HG02981 (cell line): ENCODE measurements around the gene CFAP54.
"Not testable (repeated sequence)": the region's sequence is repeated elsewhere in the genome, so short reads cannot be mapped to it uniquely, and the experiment has no call there.

Experiments
- ATAC-seq: cut with Tn5 transposase; IDR thresholded peaks from one replicate; pipeline ENCODE4 v1.9.1; 2021; ENCODE audit warnings: mild to moderate bottlenecking, moderate library complexity; ENCODE audit not compliant: unreplicated experiment

The CFAP54 gene

DNA sequence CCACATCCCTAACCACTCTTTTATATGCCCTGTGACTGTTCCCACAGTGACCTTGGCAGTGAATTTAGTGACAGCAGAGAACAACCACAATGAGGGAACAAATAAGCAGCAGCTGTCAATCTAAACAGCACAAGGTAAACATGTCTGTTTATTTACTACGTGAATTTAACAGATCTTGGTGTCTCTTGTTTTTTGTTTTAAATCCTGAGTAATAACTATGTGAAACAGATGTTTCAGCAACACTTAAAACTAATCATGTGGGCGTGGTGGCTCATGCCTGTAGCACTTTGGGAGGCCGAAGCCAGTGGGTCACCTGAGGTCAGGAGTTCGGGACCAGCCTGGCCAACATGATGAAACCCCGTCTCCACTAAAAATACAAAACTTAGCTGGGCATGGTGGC lies 17.0 kb upstream of the CFAP54 start:
- no peak for ATAC-seq

DNA sequence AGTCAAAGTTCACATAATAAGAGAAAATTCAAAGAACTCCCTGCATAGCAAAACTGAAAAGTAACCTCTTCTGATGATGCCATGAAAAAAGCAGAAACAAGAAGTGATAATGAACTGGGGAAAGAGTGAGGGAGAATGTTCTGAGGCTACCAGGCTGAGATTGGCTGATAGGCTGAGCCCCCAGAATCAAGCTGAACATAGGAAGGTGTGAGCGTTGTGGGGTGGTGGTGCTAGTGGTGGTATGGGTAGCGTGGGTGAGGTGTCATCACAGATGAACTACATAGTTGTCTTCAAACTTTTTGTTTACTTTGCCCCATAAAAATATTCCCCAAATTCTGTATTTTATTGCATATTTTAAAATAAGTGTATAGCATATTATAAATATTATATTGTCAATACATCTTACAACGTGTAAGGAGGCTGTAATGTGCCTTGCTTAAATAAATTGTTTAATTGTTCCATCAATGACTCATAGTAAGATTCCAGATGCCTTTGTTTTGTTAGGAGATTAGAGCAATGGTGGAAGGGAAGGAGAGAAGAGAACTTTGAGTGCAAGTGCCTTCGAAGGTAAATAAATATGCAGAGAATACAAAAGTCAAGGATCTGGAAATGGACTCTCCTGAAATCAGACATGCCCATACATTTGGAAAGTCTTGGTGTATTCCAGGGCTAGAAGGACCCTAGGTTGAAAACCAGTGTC lies 15.8 kb upstream of the CFAP54 start:
- ATAC-seq = no peak

DNA sequence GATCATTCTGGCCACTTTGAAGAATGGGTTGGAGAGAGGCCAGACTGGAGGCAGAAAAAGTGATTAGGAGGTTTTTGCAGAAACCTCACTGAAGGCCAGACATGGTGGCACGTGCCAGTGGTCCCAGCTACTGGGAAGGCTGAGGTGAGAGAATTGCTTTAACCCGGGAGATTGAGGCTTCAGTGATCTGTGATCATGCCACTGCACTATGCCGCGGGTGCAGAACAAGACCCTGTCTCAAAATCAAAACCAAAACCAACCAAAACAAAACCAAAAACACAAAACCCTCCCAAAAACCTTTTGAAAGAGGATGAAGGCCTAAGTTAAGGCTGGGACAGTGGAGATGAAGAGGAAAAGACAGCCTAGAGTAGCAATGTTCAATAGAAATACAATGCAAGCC lies 15.2 kb upstream of the CFAP54 start:
- ATAC-seq = no peak

DNA sequence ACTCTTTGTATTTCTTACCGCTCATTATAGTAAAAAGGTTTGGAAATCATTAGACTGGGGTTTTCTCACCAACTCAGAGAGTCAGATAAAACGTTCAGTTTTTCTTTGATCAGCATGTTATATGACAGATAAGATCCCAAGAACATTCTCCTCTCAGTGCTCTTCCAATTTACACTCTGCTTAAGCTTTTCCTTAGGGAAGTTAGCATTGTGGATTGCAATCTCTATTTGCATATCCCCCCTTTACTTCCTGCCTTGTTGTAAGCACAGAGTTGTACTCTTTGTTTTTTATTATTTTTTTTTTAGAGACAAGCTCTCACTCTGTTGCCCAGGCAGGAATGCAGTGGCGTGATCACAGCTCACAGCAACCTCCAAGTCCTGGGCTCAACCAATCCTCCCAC lies 11.4 kb upstream of the CFAP54 start:
- no peak for ATAC-seq

DNA sequence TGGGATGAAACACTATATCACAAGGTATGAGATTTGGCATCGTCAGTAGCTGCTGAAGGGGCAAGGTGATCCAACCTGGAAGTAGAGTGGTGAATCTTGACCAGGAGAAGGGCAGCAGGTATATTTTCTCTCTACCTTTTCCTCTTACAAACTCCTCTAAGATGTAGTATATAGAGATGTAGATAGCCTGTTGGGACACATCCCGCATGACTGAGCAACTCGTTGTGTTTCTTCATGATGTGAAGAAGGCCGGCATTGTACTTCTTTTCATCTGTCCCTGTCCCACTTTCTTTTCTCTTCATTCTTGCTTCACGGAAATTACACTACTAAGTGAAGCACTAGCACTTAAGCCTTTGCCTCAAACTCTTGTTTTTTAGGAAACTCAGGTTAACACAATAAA lies 7.3 kb upstream of the CFAP54 start:
- ATAC-seq = no peak

DNA sequence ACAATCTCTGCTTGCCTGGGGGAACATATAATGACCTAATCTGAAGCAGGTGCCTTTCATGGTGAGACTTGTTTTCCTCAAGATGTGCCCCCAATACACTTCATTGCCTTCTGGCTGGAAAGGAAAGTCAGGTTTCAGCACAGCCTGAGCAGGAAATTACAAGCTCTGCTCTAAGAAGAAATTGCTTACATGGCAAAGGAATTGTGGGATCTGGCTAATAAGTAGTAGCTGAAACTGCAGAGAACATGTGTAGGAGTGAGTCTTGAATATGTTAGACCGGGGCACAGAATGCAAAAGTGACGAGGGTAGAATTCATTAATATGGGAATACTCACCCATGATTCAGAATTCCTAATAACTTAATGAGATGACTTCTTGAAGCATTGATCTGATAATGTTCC lies 6.3 kb upstream of the CFAP54 start:
- ATAC-seq = no peak

DNA sequence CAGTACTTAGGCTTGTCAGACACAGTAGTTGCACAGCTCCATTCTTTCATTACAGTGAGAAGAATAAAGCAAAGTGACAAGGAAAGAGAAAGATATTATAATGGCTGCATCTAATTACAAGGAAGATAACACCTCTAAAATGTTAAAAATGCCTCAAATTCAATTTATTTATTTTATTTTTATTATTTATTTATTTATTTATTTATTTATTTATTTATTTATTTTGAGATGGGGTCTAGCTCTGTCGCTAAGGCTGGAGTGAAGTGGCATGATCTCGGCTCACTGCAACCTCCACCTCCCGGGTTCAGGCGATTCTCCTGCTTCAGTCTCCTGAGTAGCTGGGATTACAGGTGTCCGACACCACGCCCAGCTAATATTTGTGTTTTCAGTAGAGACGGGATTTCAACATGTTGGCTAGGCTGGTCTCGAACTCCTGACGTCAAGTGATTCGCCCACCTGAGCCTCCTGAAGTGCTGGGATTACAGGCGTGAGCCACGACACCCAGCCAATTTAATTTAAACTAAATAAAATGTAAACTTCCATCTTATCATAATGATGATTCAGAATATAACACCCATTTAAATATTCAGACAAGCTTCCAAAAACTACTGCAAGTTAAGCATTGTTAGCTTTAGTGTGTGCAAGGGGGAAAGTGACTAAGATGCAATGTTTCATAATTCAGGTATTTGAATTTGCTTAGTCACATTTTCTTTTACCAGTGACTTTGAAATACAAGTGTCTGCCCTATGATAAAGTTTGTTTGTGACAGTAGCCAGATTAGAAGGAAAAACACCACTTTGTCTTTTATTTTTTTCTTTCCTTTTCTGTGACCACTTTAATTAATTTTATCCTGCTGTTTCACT lies 2.4 kb upstream of the CFAP54 start:
- no peak for ATAC-seq

DNA sequence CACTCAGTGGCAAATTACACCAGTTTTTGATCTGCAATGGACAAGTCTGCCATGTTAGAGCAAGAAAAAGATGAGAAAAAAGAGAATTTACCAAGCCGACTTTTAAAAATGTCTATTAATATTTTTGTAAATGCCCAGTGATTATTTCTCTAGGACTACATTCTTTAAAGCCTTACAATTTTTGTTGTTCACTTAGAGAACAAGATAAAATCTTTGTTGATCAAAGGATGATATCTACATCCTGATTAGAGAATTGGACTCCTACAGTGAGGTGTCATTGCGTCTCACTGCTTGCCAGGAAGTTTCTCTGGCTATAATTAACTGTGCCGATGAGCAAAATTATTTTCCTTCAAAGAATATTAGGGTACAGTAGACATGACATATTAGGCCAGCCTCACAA lies 1.7 kb upstream of the CFAP54 start:
- ATAC-seq = no peak

DNA sequence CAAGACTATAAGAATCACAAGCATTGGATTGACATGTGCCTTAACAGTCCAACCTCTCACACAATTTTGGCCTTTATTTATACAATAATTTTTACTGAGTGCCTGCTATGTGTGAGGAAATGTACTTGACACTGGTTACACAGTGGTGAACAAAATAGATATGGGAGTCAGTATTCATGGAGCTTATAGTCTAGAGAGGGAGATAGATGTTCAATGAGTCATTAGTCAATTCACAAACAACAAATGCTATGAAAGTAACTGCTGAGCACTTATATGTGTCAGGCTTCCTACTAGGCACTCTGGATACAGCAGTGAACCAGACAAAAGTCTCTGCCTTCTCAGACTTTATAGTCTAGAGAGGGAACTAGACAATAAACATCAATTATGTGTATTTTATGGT lies 3.7 kb downstream of the CFAP54 start:
- no peak for ATAC-seq

DNA sequence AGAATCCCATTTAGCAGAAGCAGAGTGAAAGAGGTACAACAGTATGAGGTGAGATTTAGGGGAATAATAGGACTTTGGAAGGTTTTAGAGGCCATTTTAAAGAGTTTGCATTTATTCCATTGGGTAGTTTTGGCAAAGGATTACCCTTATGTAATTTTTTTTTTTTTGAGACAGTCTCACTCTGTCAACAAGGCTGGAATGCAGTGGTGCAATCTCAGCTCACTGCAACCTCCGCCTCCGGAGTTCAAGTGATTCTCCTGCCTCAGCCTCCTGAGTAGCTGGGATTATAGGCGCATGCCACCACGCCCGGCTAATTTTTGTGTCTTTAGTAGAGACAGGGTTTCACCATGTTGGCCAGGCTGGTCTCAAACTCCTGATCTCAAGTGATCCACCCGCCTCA lies 4.8 kb downstream of the CFAP54 start:
- not testable (repeated sequence) for ATAC-seq

DNA sequence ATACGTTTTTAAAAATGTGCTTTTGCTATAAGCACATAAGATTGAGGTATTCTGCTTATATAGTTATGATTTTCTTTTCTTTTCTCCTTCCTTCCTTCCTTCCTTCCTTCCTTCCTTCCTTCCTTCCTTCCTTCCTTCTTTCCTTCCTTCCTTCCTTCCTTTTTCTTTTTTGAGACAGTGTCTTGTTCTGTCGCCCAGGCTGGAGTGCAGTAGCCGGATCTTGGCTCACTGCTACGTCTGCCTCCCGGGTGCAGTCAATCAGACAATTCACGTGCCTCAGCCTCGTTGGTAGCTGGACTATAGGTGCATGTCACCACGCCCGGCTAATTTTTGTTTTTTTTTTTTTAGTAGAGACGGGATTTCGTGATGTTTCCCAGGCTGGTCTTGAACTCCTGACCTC lies 5.8 kb downstream of the CFAP54 start:
- no peak for ATAC-seq

DNA sequence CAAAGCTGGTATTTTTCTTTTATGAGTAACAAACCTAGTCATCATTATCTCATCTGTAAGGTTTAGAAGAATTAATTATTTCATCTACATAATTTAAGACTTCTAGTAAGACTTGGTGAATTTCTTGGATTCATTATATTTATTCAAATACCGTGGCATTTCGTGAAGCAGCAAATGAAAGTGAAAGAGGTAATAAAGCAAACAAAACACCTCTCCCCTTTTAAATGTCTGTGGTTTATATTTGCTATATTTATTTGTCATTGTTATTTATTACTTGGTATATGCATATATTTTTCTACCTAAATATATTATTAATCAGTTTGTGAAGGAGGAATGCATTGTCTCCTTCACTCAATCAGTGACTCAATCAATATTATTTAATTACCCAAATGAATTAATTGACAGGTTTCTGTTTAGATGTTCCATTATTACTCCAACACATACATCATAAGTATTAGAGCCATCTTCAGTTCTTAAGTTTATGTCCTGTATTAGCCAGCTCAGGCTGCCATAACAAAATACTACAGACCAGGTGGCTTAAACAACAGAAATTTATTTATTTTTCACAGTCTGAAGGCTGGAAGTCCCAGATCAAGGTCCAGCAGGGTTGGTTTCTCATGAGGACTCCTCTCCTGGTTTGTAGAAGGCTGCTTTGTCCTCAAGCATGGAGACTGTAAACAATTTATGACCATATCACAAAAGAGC lies 6.6 kb downstream of the CFAP54 start:
- no peak for ATAC-seq

DNA sequence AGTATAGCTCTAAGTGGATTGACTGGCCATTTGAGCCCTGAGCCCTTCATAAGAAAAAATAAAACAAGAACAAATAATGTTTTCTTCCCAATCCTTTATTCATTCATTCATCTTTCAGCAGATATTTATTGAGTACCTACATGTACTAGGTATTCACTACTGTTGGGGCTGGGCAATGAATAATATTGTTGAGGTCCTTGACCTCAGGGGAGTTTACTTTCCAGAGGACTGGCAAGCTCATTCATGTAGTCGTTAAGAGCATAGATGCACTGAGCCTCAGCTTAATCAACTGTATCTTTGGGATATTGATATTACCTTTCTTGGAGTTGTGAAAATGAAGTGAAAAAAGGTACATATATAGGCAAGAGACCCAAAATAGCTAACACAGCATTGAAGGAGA lies 7.6 kb downstream of the CFAP54 start:
- no peak for ATAC-seq

DNA sequence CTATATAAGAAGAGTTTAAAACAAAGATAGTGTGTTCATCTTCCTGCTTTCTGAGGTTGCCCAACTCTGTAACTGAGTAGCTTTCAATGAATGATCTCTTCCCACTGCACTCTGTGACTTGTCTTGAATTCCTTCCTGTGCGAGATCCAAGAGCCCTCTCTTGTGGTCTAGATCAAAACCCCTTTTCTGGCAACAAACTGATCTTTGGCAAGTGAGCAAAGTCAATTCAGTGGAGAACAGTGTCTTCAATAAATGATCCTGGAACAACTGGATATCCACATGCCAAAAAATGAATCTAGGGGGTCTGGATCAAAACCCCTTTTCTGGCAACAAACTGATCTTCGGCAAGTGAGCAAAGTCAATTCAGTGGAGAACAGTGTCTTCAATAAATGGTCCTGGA lies 8.5 kb downstream of the CFAP54 start:
- ATAC-seq = no peak

DNA sequence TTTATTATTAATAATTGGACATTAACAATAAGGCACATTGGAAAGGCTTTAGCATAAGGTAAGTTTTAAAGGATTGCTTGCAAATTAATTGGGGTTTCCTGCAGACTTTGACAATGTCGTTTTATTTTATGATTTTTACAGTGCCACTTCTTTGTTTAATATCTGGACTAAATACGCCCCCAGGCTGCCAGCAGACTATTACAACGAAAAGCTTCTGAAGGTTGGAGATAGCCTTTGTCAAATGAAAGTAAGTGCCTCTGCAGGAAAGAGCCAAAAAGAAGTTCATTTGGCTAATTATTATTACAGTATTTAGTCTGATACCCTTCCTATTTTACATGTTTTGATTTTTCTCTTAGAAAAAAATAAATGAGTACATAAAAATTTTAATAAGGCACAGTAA lies 11.3 kb downstream of the CFAP54 start:
- ATAC-seq = peak; percentile 22

DNA sequence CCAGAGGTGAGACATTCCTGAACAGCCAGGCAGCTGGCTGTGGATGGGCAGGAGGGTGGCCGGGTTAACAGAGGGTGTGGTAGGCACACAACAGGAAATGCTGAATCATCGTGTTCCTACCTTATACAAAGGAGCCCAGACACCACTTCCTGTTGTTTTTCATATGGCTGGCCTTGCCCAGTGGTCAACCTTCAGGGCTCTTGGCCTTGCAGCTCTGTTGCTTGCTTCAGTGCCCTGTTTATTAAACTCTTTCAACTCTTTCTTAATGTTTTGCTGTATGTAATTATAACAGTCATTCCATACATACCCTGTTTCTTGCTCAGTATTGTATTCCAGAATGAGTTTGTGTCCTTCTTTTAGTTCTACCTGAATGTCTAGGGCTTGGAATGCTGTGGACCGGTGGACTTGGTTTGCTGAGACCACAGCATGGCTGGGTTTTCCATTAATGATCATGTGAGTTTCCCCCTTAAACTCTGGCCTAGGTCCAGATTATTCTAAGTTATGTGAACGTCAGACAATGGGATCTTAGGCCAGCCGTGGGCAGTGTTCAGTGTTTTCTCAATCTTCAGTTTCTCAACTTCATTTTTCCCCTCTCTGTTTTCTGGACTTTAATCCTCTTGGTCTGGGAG lies 11.9 kb downstream of the CFAP54 start:
- peak; percentile 74 for ATAC-seq

DNA sequence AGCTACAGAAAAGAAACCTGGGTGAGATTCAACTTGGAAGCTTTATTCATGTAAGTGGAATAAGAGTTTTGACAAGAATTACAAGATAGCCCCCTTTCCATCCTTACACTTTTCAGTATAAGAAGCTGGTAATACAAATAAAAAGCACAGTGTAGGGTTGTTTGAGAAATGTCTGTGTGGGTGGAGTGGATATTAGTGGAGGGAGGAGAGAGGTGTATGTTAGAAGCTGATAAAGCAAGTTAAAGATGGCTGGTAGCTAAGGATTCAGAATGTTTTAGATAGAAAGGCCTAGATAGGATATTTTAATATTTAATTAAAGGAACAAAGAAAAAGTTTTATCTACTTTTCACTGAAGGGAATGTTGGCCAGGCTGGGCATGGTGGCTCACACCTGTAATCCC lies 12.5 kb downstream of the CFAP54 start:
- ATAC-seq = no peak

DNA sequence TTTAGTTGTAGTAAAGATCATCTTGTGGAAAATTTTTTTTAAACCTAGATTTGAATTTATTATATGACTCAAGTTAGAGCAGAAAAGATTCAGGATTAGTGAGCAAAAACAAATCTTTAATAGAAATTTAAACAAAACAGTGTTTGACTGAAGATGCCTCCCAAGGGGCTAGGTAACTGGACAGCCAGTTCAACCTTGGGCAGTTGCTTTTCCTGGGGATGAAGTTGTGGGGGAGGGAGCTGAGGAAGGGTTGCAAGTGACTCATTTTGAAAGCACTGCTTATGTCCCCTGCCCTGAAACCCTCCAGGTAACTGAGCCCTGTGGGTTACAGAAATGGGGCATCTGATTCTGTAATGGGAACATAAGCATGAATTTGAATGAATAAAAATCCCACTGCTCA lies 13.1 kb downstream of the CFAP54 start:
- ATAC-seq = peak; percentile 46

DNA sequence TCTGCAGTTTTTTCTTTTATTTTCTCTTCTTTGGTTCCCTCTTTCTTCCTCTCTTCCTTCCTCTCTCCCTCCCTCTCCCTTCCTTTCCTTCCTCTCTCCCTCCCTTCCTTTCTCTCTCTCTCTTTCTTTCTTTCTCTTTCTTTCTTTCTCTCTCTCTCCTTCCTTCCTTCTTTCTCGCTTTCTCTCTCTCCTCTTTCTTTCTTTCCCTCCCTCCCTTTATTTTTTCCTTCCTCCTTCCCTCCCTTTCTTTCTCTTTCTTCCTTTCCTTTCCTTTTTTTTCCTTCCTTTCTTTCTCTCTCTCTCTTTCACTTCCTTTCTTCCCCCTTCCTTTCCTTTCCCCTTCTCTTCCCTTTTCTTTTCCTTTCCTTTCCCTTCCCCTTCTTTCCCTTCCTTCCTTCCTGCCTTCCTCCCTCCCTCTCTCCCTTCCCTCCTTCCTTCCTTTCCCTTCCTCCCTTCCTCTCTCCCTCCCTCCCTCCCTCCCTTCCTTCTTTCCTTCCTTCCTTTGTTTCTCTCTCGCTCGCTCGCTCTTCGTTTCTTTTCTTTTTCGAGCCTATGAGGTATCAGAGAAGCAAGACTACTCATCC lies 13.7 kb downstream of the CFAP54 start:
- no peak for ATAC-seq

DNA sequence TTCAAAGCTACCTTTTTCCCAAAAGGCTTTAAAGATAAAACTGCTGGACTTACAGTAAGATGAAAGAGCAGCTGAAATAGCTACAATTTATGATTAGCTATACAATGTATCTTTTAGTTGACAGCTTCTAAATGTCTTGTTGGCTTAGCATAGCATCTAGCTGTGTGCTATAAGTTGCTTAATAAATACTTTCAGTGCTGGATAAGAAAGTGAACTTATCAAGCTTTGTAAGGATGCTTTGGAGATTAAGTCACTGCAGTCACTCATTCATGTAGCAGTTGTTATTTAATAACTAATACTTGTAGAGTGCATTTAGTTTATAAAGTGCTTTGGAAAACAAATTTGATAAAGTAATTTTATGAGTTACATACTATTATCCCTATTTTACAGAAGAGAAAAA lies 14.6 kb downstream of the CFAP54 start:
- ATAC-seq = no peak

DNA sequence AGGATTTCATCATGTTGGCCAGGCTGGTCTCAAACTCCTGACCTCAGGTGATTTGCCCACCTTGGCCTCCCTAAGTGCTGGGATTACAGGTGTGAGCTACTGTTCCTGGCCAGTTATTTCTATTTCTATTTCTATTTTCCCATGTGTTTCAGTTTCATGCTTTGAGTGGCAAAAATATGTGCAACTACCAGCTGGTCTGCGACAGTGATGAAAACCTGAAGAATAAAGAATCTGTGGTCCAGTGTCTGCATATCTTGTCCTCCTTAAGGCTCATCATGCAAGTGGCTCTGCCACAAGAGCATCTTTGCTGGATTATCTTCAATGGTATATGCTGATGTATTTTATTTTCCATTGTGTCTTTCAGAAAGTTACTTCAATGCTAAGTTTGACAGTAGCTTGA lies 17.4 kb downstream of the CFAP54 start:
- ATAC-seq = no peak
